ENCODE measurements around the gene DMAP1. TPM values are rescaled to one million over a fixed set of nuclear protein-coding genes. Genes with fewer than 3 reads are reported as not detected.
"Not testable (repeated sequence)": the region's sequence is repeated elsewhere in the genome, so short reads cannot be mapped to it uniquely, and the experiment has no call there.

Gene DMAP1, protein sequence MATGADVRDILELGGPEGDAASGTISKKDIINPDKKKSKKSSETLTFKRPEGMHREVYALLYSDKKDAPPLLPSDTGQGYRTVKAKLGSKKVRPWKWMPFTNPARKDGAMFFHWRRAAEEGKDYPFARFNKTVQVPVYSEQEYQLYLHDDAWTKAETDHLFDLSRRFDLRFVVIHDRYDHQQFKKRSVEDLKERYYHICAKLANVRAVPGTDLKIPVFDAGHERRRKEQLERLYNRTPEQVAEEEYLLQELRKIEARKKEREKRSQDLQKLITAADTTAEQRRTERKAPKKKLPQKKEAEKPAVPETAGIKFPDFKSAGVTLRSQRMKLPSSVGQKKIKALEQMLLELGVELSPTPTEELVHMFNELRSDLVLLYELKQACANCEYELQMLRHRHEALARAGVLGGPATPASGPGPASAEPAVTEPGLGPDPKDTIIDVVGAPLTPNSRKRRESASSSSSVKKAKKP
- 10 to 100 TPM; 34.7 to 80.8 (median 58.0) TPM for polyA plus RNA-seq
- long read RNA-seq, donor 1: 0 reads
- long read RNA-seq, donor 2, full-length matches to known transcripts: 4 of 4 reads
- long read RNA-seq, donor 2, partial matches to known transcripts: 0 of 4 reads
- long read RNA-seq, donor 2, other reads (novel, unspliced or antisense): 0 of 4 reads
- long read RNA-seq, donor 3, full-length matches to known transcripts: 6 of 40 reads
- long read RNA-seq, donor 3, partial matches to known transcripts: 34 of 40 reads
- long read RNA-seq, donor 3, other reads (novel, unspliced or antisense): 0 of 40 reads
- long read RNA-seq, donor 4: 0 reads
- long read RNA-seq, donor 5, full-length matches to known transcripts: 1 of 1 reads
- long read RNA-seq, donor 5, partial matches to known transcripts: 0 of 1 reads
- long read RNA-seq, donor 5, other reads (novel, unspliced or antisense): 0 of 1 reads
- long read RNA-seq, donor 6, full-length matches to known transcripts: 6 of 21 reads
- long read RNA-seq, donor 6, partial matches to known transcripts: 15 of 21 reads
- long read RNA-seq, donor 6, other reads (novel, unspliced or antisense): 0 of 21 reads
- long read RNA-seq, donor 7: 0 reads
- long read RNA-seq, donor 8, partial matches to known transcripts: 0 of 2 reads
- long read RNA-seq, donor 8, other reads (novel, unspliced or antisense): 0 of 2 reads
- long read RNA-seq, donor 9: 0 reads
- long read RNA-seq, donor 10, full-length matches to known transcripts: 9 of 25 reads
- long read RNA-seq, donor 10, partial matches to known transcripts: 16 of 25 reads
- long read RNA-seq, donor 10, other reads (novel, unspliced or antisense): 0 of 25 reads

DNA sequence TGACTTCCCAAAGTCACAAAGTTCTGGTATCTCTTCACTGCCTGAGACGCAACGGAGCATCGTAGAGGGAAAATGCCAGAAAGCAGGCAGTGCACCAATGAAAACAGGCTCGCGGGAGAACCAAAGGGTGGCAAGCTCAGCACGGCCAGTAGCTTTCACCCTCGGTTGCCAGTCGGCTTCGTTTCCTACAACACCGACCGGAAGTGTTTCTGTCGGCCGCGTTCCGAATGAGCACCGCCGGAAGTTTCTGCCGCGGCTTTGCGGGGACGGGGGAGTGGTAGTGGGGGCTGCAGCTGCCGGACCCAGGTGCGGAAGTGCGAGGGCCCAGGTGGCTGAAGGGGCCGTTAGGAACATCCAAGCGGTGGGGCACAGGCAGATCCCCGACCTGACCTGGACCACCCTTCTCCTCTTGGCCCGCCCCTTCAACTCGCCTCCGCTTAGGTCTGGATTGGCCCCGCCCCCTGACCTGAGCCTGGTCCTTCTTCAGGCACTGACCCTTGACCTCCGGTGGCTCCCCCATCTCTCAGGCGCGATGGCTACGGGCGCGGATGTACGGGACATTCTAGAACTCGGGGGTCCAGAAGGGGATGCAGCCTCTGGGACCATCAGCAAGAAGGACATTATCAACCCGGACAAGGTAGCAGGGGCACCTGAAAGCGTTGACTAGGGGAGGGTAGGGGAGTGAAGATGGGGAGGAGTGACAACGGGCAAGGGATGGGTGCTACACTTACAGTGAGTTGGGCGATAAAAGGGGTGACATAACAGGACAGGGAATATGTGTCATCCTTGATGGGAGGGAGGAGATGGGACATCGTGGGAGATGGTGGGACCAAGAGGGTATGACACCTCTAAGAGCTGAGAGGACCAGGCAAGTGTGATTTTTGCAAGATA, at the start of gene DMAP1:
Gene DMAP1, plus strand, starts transcription at position 250 of the 891 bp plus-strand sequence. Its CDS starts 283 bp downstream, at position 533.
- peak; percentile 86 to 91 for DNase-seq
- 1% methylated on average over 44 of the region's 44 CpGs for WGBS, 3 donors
- Histone ChIP-seq H3K27me3 (ENCODE audit: control insufficient read depth in 3 of 3, insufficient read depth in 3 of 3, low read length in 3 of 3) (no peaks in the 10 kb centered on the region), H3K27ac (ENCODE audit: low read depth in 1 of 3, low read length in 2 of 3) (peak within 1 kb of the TSS; percentile 30 to 80 (median 38)), H3K4me3 (ENCODE audit: low read depth in 1 of 3, low read length in 3 of 3) (peak within 1 kb of the TSS; percentile 71 to 87 (median 78)), H3K4me1 (ENCODE audit: control insufficient read depth in 3 of 3, insufficient read depth in 2 of 3, low read depth in 1 of 3, low read length in 2 of 3) (peaks cover 5 to 13% (median 6%) of the 10 kb centered on the region in 3 donors), H3K36me3 (ENCODE audit: control insufficient read depth in 3 of 3, insufficient read depth in 2 of 3, low read depth in 1 of 3, low read length in 3 of 3) (peaks cover 0 to 34% (median 6%) of the 10 kb centered on the region in 3 donors), H3K9me3 (ENCODE audit: control insufficient read depth in 2 of 2, insufficient read depth in 1 of 2, low read depth in 1 of 2, low read length in 1 of 2) (no peaks in the 10 kb centered on the region)
- no peak for FAIRE-seq

DNA sequence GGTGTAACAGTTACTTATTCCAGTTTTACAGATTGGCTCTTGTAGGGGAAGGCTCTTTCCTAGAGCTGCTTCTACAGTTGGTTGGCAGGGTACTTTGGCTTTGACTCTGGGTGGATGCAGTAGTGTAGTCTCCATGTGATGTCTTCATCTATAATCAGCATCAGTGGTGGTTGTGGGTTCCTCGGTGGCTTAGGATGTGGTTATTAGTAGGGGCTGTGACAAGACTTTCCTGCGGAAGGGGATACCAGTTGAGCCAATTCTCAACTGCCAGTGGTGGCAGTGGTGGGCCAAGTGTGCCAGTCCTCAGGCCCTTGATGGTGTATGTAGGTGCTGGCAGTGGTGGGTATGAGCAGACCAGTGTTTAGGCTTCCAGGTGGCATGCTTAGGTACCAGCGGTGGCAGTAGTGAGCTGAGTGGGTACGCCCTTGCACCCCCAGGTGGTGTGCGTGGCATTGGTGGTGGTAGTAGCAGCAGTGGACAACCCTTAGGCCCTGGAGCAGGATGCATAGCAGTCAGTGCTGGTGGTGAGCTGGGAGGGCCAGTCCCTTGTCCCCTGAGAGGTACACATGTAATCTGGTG, 44.7 kb upstream of the DMAP1 start:
- no peak for FAIRE-seq
- Histone ChIP-seq H3K4me3 (ENCODE audit: low read depth in 1 of 3, low read length in 3 of 3) (no peak overlapping the region), H3K27ac (ENCODE audit: low read depth in 1 of 3, low read length in 2 of 3) (no peak overlapping the region), H3K4me1 (ENCODE audit: control insufficient read depth in 3 of 3, insufficient read depth in 2 of 3, low read depth in 1 of 3, low read length in 2 of 3) (no peaks in the 10 kb centered on the region), H3K9me3 (ENCODE audit: control insufficient read depth in 2 of 2, insufficient read depth in 1 of 2, low read depth in 1 of 2, low read length in 1 of 2) (peaks cover 0 to 2% of the 10 kb centered on the region in 2 donors), H3K27me3 (ENCODE audit: control insufficient read depth in 3 of 3, insufficient read depth in 3 of 3, low read length in 3 of 3) (peaks cover 0 to 5% (median 2%) of the 10 kb centered on the region in 3 donors), H3K36me3 (ENCODE audit: control insufficient read depth in 3 of 3, insufficient read depth in 2 of 3, low read depth in 1 of 3, low read length in 3 of 3) (no peaks in the 10 kb centered on the region)
- no peak for DNase-seq
- WGBS, 3 donors: 77 to 84% (median 82%) methylated on average over 5 of the region's 5 CpGs

DNA sequence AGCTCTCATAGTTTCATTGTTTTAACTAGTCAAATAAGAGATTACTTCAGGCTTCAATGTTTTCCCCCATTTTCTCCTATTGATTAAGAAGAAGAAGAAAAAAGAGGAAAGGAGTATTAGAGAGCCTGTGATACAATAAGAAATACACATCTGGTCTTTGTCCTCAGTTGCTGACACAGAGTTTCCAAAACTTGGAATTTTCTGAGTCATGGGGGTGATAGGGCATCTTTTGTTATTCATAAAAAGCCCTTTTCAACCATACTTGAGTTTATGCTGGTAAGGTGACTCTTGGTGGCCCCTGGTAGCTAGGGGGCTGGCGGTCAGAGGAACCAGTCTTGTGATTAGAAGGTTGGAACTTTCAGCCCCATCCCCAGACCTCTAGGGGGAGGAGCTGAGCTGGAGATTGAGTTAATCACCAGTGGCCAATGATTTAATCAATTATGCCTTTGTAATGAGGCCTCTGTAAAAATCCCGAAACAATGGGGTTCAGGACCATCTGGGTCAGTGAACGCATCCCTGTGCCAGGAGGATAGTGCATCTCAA, 42.9 kb upstream of the DMAP1 start:
- H3K27ac ChIP-seq (ENCODE audit: low read depth in 1 of 3, low read length in 2 of 3): no peak overlapping the region
- DNase-seq (no peak), FAIRE-seq (no peak)
- H3K9me3 ChIP-seq (ENCODE audit: control insufficient read depth in 2 of 2, insufficient read depth in 1 of 2, low read depth in 1 of 2, low read length in 1 of 2): peaks cover 0 to 8% of the 10 kb centered on the region in 2 donors
- H3K4me1 ChIP-seq (ENCODE audit: control insufficient read depth in 3 of 3, insufficient read depth in 2 of 3, low read depth in 1 of 3, low read length in 2 of 3): no peaks in the 10 kb centered on the region
- 85 to 100% (median 93%) methylated on average over 3 of the region's 3 CpGs for WGBS, 3 donors
- no peaks in the 10 kb centered on the region for H3K36me3 ChIP-seq (ENCODE audit: control insufficient read depth in 3 of 3, insufficient read depth in 2 of 3, low read depth in 1 of 3, low read length in 3 of 3)
- H3K4me3 ChIP-seq (ENCODE audit: low read depth in 1 of 3, low read length in 3 of 3): no peak overlapping the region
- peaks cover 1 to 5% (median 2%) of the 10 kb centered on the region in 3 donors for H3K27me3 ChIP-seq (ENCODE audit: control insufficient read depth in 3 of 3, insufficient read depth in 3 of 3, low read length in 3 of 3)

DNA sequence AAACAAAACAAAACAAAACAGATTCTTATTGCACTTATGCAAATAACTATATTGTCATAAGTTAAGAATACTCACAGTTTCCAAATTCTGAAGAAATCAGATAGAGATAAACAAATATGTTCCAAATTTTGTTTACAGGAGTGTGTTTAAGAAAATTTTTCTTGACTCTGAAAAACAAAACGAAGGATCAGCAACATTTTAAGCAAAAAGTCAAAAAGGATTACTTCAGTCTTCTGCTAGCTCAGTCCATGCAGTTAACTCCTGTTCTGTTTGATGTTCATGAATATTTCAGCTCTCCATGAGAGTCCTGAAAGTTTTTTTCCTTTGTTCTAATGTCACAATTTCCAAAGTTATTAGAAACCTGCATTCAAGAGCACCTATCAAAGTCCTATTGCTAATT, 38.6 kb upstream of the DMAP1 start:
- Histone ChIP-seq H3K4me1 (ENCODE audit: control insufficient read depth in 3 of 3, insufficient read depth in 2 of 3, low read depth in 1 of 3, low read length in 2 of 3) (no peaks in the 10 kb centered on the region), H3K36me3 (ENCODE audit: control insufficient read depth in 3 of 3, insufficient read depth in 2 of 3, low read depth in 1 of 3, low read length in 3 of 3) (no peaks in the 10 kb centered on the region), H3K27ac (ENCODE audit: low read depth in 1 of 3, low read length in 2 of 3) (no peak overlapping the region), H3K4me3 (ENCODE audit: low read depth in 1 of 3, low read length in 3 of 3) (no peak overlapping the region), H3K27me3 (ENCODE audit: control insufficient read depth in 3 of 3, insufficient read depth in 3 of 3, low read length in 3 of 3) (peaks cover 0 to 3% (median 1%) of the 10 kb centered on the region in 3 donors), H3K9me3 (ENCODE audit: control insufficient read depth in 2 of 2, insufficient read depth in 1 of 2, low read depth in 1 of 2, low read length in 1 of 2) (peaks cover 0 to 9% of the 10 kb centered on the region in 2 donors)
- no peak for FAIRE-seq
- no peak for DNase-seq
- 57 to 81% (median 71%) methylated on average over 1 of the region's 1 CpG for WGBS, 3 donors

DNA sequence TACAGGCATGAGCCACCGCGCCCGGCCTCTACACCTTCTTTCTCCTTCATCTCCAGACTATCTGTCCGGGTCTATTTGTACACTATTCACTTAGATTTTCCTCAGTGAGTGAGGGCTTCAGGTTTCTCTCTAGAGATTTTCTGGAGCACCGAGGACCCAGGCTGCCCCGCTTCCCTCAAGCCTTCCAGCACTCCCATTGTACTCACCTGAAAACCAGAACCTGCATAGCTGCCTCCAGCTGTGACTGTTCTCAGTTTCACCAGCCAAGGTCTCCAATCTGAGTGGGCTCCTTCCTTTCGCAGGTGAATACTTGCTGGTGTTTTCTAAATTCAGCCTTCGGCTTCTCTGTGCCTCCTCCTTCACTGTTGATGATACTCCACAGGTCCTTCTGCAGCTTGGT, 12.9 kb upstream of the DMAP1 start:
- Histone ChIP-seq H3K27ac (ENCODE audit: low read depth in 1 of 3, low read length in 2 of 3) (no peak overlapping the region), H3K27me3 (ENCODE audit: control insufficient read depth in 3 of 3, insufficient read depth in 3 of 3, low read length in 3 of 3) (peaks cover 0 to 2% (median 0%) of the 10 kb centered on the region in 3 donors), H3K36me3 (ENCODE audit: control insufficient read depth in 3 of 3, insufficient read depth in 2 of 3, low read depth in 1 of 3, low read length in 3 of 3) (no peaks in the 10 kb centered on the region), H3K9me3 (ENCODE audit: control insufficient read depth in 2 of 2, insufficient read depth in 1 of 2, low read depth in 1 of 2, low read length in 1 of 2) (no peaks in the 10 kb centered on the region), H3K4me1 (ENCODE audit: control insufficient read depth in 3 of 3, insufficient read depth in 2 of 3, low read depth in 1 of 3, low read length in 2 of 3) (no peaks in the 10 kb centered on the region), H3K4me3 (ENCODE audit: low read depth in 1 of 3, low read length in 3 of 3) (no peak overlapping the region)
- no peak for DNase-seq
- 87 to 92% (median 88%) methylated on average over 8 of the region's 8 CpGs for WGBS, 3 donors
- no peak for FAIRE-seq

DNA sequence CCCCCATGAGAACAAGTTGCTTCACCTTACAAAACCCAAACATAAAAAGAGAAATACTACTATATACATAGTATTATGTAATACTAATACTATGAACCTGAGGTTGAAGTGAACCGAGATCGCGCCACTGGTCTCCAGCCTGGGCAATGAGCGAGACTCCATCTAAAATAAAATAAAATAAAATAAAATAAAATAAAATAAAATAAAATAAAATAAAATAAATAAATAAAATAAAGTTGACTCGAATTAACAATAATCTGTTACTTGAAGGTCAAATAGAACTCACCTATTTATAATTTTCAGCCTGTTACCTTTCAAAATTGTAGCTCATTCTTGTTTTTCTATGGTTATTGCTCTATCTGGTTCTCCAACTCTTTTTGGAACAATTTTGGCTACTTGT, 6.7 kb upstream of the DMAP1 start:
- DNase-seq; H3K9me3 ChIP-seq (ENCODE audit: control insufficient read depth in 2 of 2, insufficient read depth in 1 of 2, low read depth in 1 of 2, low read length in 1 of 2); H3K4me1 ChIP-seq (ENCODE audit: control insufficient read depth in 3 of 3, insufficient read depth in 2 of 3, low read depth in 1 of 3, low read length in 2 of 3); FAIRE-seq; H3K36me3 ChIP-seq (ENCODE audit: control insufficient read depth in 3 of 3, insufficient read depth in 2 of 3, low read depth in 1 of 3, low read length in 3 of 3); H3K4me3 ChIP-seq (ENCODE audit: low read depth in 1 of 3, low read length in 3 of 3); H3K27ac ChIP-seq (ENCODE audit: low read depth in 1 of 3, low read length in 2 of 3); H3K27me3 ChIP-seq (ENCODE audit: control insufficient read depth in 3 of 3, insufficient read depth in 3 of 3, low read length in 3 of 3): not testable (repeated sequence)
- 89 to 93% (median 89%) methylated on average over 5 of the region's 5 CpGs for WGBS, 3 donors

DNA sequence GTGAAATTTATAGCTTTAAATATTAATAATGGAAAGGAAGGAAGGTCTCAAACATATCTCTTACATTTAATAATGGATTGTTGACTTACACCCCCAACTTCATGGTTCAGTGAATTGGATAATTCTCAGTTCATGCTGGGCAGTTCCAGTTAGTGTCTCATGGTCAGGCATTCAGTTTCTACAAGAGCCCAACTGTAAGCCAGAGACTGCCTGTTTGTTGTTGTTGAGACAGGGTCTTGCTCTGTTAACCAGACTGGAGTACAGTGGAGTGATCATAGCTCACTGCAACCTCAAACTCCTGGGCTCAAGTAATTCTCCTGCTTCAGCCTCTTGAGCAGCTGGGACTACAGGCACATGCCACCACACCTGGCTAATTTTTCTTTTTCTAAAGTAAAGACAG, 5.0 kb upstream of the DMAP1 start:
- H3K9me3 ChIP-seq (ENCODE audit: control insufficient read depth in 2 of 2, insufficient read depth in 1 of 2, low read depth in 1 of 2, low read length in 1 of 2): no peaks in the 10 kb centered on the region
- no peak overlapping the region for H3K27ac ChIP-seq (ENCODE audit: low read depth in 1 of 3, low read length in 2 of 3)
- no peaks in the 10 kb centered on the region for H3K36me3 ChIP-seq (ENCODE audit: control insufficient read depth in 3 of 3, insufficient read depth in 2 of 3, low read depth in 1 of 3, low read length in 3 of 3)
- peaks cover 0 to 2% (median 0%) of the 10 kb centered on the region in 3 donors for H3K27me3 ChIP-seq (ENCODE audit: control insufficient read depth in 3 of 3, insufficient read depth in 3 of 3, low read length in 3 of 3)
- H3K4me1 ChIP-seq (ENCODE audit: control insufficient read depth in 3 of 3, insufficient read depth in 2 of 3, low read depth in 1 of 3, low read length in 2 of 3): peaks cover 4 to 7% (median 5%) of the 10 kb centered on the region in 3 donors
- DNase-seq (no peak), FAIRE-seq (no peak)
- no peak overlapping the region for H3K4me3 ChIP-seq (ENCODE audit: low read depth in 1 of 3, low read length in 3 of 3)
